NCI-H2227 (cell line): ENCODE data around the gene AKR7A3.
A peak's percentile ranks its signal among the peaks of the same experiment; 100 is the strongest.
"Not testable (repeated sequence)": the region's sequence is repeated elsewhere in the genome, so short reads cannot be mapped to it uniquely, and the experiment has no call there.

Source experiments
- DNase-seq: peaks from one replicate; lab custom pipeline; 2025; ENCODE audit not compliant: unreplicated experiment; lab: John Stamatoyannopoulos, UW

AKR7A3 gene

DNA sequence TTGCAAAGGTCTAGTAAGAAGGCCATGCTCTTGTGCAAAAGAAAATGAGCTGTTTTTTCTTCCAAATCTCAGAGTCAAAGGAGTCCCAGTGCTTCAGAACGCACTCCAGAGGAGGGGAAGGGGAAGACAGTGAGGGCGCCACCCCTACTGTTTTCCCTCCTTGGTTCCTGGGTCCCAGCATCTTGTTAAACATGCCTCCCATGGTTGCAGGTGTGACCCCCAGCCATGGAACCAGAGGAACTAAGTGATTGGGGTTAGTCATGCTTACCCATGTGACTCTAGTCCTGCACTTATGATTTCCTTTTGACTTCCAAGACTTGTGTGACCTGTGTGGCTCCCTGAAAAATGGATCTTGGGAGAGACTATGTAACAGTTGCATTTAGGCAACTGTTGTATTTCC, 6.1 kb upstream of the AKR7A3 start:
- DNase-seq: no peak

DNA sequence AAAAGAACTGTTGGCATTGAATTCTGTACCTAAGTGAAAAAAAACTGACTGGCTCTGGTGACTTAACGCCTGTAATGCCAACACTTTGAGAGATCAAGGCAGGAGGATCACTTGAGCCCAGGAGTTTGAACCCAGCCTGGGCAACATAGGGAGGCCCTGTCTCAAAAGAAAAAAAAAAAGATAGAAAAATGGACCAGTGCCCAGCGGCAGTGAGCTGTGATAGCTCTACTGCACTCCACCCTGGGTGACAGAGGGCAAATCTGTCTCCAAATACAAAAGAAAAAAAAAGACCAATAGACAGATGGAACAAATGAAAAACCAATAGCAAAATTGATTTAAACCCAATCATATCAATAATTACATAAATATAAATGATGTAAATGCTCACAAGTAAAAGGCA, 674 bp upstream of the AKR7A3 start:
- DNase-seq: no peak

DNA sequence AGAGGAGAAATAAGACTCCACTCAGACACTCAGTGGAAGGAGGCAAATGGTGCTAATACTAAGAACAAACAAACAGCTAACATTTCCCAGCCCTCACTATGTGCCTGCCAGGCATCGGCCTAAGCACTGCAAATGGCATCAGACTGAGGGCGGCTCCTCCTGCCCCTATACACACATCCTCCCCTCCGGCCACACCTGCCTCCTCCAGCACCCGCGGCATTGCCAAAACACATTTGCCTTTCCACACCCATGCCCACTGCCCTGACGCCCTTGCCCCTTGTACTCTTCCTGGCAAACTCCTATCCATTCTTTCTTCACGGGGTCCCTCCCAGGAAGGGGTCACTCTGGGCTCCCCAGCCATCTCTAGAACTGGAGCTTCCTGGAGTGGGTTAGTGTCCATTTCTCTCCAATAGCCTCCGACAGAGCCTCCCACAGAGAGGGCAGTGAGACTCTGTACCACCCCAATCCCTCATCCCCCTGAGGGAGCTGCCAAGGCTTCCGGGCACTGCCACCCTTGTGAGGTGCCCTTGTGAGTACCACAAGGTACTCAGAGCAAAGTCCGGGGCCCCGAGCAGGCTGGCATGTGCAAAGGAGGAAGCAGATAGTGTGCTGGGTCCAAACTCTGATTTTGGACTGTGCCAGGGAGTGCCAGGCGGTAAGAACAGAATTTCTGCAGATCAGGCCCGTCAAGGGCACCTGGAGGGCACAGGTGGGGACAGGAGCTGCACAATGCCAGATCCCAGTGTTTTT, 959 bp downstream of the AKR7A3 start:
- no peak for DNase-seq

DNA sequence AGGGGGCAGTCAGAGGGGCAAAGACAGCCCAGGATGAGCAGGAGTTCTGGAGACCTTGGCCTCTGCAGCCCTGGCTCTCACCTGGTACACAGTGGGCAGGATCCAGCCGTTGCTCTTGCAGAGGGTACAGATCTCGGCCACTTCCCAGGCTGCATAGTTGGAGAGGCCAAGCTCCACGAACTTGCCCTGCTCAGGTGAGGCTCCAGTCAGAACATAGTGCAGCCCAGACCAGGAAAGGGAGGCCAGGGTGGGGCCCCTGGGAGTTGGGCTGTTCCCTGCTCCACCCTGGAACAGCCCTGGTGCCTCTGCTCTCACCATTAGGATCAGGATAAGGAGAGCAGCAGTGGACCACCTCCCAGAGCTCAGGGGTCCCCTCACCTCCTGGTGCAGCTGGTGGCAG, 2.8 kb downstream of the AKR7A3 start:
- not testable (repeated sequence) for DNase-seq

DNA sequence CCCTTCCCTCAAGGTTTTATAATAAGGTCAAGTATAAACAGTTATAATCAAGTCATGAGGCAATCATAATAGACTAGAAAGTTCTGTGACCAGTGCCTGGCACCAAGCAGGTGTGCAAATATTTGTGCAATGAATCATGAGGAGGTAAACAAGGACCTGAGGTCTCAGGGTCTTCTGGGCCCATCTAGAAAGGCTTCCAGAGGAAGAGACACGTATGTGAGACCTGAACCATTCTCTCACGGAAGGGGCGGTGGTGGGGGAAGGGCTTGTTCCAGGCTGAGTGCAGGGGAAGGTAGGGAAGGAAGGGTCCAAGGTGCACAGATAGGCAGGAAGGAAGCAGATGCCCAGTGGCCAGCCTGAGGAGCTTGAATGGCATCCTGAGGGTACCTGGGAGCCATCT, 3.2 kb downstream of the AKR7A3 start:
- DNase-seq: not testable (repeated sequence)

DNA sequence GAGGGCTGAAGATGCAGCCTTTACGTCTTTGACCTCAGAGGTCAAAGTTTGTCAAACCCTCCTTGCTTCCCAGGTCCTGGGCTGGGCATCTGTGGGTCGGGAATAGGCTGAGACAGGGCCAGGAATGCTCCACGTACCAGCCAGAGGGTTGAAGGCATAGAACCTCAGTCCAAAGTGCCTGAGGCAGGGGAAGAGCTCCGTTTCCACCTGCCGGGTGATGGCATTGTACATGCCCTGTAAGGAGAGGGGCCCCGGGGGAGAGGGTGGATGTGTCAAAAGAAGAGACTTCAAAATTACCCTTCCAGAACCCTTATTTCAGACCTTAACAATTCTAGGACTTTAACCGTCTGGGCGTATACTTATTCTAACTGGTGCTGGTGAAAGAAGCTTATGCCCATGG, 3.7 kb downstream of the AKR7A3 start:
- DNase-seq: no peak

DNA sequence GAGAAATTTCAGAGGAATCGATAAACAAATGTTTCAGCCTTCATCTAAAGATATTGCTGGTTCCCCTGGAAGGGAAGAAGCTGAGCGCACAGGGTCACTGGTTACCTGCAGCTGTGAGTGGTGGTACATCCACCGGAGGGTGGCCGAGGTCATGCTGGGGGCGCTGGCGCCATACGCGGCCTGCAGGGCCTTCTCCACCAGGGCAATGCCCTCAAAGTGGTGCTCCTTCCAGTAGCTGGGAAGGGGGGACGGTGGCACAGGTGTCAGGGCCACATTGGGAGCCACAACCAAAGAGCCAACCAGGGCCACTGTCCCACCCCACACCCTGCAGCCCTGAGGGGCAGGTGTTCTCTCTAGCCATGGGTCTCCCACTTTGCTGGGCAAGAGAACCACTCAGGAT, 4.7 kb downstream of the AKR7A3 start:
- no peak for DNase-seq

DNA sequence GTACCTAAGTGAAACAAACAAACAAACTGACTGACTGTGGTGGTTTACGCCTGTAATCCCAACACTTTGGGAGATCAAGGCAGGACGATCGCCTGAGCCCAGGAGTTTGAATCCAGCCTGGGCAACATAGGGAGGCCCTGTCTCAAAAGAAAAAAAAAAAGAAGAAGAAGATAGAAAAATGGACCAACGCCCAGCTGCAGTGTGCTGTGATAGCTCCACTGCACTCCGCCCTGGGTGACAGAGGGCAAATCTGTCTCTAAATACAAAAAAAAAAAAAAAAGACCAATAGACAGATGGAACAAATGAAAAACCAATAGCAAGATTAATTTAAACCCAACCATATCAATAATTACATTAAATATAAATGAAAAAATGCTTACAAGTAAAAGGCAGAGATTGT, 13.9 kb downstream of the AKR7A3 start:
- no peak for DNase-seq

DNA sequence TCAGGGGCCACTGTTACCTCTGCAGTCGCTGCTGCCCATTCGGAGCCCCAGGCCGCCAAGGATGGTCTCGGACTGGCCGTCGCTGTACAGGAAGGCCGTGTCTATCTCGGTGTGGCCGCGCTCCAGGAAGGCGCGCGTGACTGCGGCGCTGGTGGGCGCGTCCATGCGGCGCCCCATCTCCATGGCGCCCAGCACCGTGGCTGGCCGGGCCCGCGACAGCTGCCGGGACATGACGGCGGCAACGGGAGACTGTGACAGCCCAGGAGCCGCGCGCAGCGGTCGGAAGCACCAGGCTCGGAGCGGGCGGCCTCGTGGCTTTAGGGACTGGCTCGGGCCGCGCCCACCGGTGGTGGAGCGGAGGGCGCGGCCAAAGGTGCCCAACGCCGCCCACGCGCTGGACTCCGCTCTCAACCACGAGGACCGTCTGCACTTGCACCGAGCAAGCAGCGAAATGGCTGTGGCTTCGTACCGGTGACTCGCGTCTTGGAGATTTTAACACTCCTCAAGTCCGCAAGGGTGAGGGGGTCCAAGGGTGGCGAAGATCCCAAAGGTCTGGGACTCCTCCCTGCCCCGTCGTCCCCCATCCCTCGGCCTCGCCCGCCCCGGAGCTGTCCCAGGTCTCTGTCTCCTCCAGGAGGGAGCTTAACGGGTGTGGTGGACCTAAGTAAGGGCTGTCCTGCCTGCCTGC, 14.6 kb downstream of the AKR7A3 start:
- DNase-seq: not testable (repeated sequence)

DNA sequence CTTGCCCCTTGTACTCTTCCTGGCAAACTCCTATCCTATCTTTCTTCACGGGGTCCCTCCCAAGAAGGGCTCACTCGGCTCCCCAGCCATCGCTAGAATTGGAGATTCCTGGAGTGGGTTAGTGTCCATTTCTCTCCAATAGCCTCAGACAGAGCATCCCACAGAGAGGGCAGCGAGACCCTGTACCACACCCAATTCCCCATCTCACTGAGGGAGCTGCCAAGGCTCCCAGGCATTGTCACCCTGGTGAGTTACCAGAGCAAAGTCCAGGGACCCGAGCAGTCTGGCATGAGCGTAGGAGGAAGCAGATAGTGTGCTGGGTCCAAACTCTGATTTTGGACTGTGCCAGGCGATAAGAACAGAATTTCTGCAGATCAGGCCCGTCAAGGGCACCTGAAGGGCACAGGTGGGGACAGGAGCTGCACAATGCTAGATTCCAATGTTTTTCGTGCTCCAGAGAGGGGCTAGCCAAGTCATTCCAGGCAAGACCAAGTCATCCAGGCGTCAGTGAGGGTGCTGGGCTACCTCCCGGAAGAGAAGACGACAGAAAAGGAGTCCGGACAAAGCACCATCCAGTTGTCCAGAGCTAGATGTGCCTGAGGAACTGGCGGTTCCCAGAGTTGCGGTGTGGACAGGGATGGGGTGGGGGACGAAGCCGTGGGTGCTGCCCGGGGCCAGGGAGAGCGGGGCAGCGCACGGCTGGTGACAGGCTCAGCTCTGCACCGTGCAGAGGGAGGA, 15.3 kb downstream of the AKR7A3 start:
- no peak for DNase-seq

DNA sequence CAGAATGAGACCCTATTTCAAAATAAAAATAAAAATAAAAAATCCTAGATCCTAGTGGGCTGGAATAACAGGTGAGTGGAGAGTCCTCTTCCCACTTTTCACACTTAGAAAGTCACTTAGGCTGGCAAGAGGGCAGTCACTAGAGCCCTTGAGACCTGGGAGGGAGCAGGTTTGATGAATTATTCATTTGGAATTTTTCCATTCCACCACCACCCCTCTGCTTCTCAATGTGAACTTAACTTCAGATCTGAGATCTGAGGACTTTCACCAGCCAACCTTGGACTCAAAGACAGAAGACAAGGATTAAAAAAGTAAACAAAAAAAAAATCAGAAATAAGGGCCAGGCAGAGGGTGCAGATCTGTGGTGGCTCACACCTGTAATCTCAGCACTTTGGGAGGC, 16.5 kb downstream of the AKR7A3 start:
- no peak for DNase-seq

DNA sequence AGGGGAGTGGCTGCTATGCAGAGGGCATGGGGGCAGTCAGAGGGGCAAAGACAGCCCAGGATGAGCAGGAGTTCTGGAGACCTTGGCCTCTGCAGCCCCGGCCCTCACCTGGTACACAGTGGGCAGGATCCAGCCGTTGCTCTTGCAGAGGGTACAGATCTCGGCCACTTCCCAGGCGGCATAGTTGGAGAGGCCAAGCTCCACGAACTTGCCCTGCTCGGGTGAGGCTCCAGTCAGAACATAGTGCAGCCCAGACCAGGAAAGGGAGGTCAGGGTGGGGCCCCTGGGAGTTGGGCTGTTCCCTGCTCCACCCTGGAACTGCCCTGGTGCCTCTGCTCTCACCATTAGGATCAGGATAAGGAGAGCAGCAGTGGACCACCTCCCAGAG, 18.2 kb downstream of the AKR7A3 start:
- not testable (repeated sequence) for DNase-seq

DNA sequence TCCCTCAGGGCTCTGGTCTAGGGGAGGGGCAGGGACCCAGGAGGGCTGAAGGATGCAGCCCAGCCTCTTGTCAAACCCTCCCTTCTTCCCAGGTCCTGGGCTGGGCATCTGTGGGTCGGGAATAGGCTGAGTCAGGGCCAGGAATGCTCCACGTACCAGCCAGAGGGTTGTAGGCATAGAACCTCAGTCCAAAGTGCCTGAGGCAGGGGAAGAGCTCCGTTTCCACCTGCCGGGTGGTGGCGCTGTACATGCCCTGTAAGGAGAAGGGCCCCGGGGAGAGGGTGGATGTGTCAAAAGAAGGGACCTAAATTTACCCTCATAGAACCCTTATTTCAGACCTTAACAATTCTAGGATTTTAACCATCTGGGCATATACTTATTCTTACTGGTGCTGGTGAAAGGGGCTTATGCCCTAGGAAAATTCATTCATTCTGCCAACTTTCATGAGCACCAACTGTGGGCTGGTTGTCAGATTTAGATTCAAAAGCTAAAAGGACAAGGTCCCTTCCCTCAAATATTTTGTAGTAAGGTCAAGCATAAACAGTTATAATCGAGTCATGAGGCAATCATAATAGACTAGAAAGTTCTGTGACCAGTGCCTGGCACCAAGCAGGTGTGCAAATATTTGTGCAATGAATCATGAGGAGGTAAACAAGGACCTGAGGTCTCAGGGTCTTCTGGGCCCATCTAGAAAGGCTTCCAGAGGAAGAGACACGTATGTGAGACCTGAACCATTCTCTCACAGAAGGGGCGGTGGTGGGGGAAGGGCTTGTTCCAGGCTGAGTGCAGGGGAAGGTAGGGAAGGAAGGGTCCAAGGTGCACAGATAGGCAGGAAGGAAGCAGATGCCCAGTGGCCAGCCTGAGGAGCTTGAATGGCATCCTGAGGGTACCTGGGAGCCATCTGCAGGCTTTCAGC, 18.9 kb downstream of the AKR7A3 start:
- not testable (repeated sequence) for DNase-seq

DNA sequence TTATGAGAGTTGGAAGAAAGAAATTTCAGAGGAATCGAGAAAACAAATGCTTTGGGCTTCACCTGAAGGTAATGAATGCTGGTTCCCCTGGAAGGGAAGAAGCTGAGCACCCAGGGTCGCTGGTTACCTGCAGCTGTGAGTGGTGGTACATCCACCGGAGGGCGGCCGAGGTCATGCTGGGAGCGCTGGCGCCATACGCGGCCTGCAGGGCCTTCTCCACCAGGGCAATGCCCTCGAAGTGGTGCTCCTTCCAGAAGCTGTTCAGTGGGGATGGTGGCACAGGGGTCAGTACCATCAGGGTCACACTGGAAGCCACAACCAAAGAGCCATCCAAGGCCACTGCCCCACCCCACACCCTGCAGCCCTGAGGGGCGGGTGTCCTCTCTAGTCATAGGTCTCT, 20.1 kb downstream of the AKR7A3 start:
- DNase-seq: no peak

DNA sequence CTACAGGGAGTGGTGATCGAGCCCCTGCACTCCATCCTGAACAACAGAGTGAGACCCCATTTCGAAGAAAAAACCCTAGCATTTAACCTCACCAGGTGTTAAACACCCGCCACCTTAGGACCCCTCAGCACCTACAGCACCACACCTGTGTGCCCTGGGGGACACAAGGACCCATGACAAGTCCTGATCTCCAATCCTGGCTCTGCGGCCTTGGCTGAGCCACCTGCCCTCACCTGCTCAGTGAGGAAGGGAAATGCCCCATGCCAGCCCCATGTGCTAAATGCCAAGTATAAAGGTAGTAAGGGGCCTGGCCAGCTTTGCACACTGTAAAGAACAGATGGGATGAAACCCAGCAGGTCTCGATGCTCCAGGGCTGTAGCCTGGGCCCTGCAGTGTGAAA, 25.8 kb downstream of the AKR7A3 start:
- DNase-seq: no peak

DNA sequence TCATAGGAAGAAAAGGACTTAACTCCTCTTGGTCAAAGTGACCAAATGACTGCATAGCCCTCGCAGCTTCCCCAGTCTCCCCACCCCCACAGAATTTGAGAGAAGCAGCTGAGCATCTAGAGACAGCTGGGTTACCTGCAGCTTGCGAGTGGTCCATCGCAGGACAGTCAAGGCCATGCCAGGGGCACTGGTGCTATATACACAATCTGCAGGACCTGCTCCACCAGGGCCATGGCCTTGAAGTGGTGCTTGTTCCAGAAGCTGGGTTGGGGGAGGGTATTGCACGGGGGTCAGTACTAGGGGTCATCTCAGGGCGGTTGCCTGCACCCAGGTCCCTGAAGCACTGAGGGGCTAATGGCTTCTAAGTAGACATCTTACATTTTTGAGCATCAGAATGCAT, 26.5 kb downstream of the AKR7A3 start:
- no peak for DNase-seq

DNA sequence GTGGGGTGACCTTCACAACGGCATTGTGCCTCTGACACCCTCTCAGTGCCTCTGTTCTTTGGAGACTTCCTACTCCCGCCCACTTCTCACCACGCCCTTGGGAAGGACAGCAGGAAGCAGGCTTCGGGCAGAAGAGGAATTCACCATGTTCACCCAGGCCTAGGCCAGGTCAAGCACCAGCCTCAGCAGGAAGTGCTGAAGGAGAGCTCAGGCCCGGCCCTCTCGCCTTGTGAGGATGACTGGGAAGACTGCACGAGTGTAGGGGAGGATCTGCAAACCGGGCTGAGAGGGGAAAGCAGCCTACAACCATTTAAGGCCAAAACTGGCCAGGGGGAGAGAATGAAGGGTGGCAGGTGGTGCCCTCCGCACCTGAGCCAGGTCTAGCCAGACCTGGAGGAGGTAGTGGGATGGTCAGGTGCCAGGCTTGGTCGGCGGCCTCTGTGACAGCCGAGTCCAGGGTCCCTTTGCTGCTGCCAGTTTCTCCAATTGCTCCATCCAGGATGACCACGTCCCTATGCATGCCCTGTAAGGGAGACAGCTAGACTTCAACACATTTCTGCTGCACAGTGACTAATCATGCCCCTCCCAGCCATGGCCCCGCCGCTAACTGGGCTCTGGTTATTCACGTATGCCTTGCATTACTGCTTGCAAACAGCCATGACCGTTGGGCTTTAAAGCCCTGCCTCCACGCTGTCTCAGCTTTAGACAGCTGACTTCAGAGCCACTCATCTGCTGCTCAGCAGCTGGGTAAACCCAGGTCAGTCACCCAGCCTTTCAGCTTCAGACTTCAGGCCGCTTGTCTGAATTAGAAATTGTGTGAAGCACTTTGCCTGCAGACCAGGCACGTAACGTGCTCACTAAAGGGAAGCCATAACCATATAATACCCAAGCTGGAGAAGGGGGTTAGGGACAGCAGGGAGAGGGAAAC, 28.1 kb downstream of the AKR7A3 start:
- peak; percentile 70 for DNase-seq

DNA sequence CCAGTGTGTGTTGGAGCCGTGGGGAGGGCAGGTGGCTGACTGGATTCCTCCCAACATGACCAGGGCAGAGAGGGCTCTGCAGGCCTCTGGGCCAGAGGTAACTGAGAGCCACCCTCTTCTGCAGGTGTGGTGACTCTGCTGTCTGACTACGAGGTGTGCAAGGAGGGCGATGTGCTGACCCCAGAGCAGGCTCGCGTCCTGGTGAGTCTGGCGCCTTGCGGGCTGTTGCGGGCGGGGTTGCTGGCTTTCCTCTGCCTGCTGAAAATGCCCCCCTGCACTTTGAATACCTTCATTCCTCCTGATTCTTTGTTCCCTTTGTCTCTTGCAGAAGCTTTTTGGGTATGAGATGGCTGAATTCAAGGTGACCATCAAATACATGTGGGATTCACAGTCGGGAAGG, 30.2 kb downstream of the AKR7A3 start:
- DNase-seq: no peak

DNA sequence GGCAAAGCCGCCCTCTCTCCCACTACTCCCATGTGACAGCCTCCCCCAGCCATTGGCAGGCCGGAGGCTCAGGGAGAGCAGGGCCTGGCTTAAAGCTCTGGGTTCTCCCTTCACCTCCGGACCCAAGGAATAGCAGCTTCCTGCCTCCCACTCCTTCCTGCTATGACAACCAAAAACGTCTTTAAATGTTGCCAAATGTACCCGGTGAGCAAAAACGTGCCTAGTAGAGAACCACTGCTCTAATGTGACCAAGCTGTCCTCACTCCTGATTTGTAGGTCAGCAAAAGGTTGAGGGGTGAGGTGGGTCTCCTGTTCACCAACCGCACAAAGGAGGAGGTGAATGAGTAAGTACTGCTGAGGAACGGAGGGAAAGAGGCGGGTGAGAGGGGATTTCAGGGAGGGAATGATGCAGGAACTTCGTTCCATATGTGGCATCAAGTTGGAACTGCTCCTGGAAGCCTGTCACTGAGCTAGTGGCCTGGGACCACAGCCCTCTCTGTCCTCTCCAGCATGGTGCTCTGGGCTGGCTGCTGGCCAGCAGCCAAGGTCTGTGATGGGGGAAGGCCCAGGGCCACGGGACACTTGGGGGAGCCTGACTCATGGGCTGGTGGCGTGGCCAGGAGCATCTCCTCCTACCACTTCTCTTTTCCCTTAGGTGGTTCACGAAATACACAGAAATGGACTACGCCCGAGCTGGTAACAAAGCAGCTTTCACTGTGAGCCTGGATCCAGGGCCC, 31.2 kb downstream of the AKR7A3 start:
- no peak for DNase-seq
